ENCODE data around the gene C1QTNF6.

GRCh38 chr22:37210041-37210803 is 22.2 kb upstream of the C1QTNF6 start:
- TF ChIP-seq TAF1 (IDR thresholded peaks at IDR 0.05; ENCODE audit: low read depth, low read length) (no peak), SPI1 (IDR thresholded peaks at IDR 0.05; ENCODE audit: low read depth, low read length) (no peak), PAX5 (IDR thresholded peaks at IDR 0.05; ENCODE audit: insufficient read depth, low read length, severe bottlenecking) (no peak), POLR2A (IDR thresholded peaks at IDR 0.05; ENCODE audit: low read depth, low read length) (no peak), POLR2AphosphoS5 (IDR thresholded peaks at IDR 0.05; ENCODE audit: low read depth, low read length) (no peak), POU2F2 (IDR thresholded peaks at IDR 0.05; ENCODE audit: low read depth, low read length) (no peak)
